Natural killer cell treated with Interleukin-12 subunit alpha and Interleukin-12 subunit beta and Interleukin-15 and Interleukin-18, amount 100 ng/mL, for 72 hours (primary cell): ENCODE measurements around the gene DLGAP3. TPM values are rescaled to one million over a fixed set of nuclear protein-coding genes. Genes with fewer than 3 reads are reported as not detected.

Source experiments
- ATAC-seq, 2 donors: fragments of 150-1000 bp; cut with Tn5 transposase in 1 of 2; sonication (Bioruptor Pico), chemical (Tn5 transposase) in 1 of 2; 2 replicates each; pipeline ENCODE4 v1.10.0; 2021
- DNase-seq: peaks from one replicate; pipeline ENCODE4 v3.0.0; 2022; ENCODE audit warnings: low spot score
- H3K27ac Mint-ChIP-seq, 2 donors: 1 replicate in 1 of 2; 2 replicates in 1 of 2; pipeline ENCODE4 v1.8.0; 2022; ENCODE audit warnings: mixed read lengths in 2 of 2, mild to moderate bottlenecking in 1 of 2, moderate library complexity in 1 of 2
- H3K27me3 Mint-ChIP-seq, 2 donors: 1 replicate in 1 of 2; 2 replicates in 1 of 2; pipeline ENCODE4 v1.8.0; 2022; ENCODE audit warnings: mixed read lengths in 2 of 2
- H3K36me3 Mint-ChIP-seq: one replicate; pipeline ENCODE4 v1.8.0; 2022; ENCODE audit warnings: mixed read lengths
- H3K4me1 Mint-ChIP-seq, 2 donors: 1 replicate in 1 of 2; 2 replicates in 1 of 2; pipeline ENCODE4 v1.8.0; 2022; ENCODE audit warnings: low read depth in 2 of 2, mixed read lengths in 2 of 2, mild to moderate bottlenecking in 1 of 2
- H3K4me3 Mint-ChIP-seq: one replicate; pipeline ENCODE4 v1.8.0; 2022; ENCODE audit warnings: mixed read lengths
- H3K9me3 Mint-ChIP-seq: 2 replicates; pipeline ENCODE4 v1.8.0; 2022; ENCODE audit warnings: mixed read lengths
- total RNA-seq, 2 donors: library from RNA; stranded (reverse); gene quantifications; one replicate each; pipeline ENCODE4 v1.2.3, GENCODE V29; 2022

DLGAP3 gene
- total RNA-seq, 2 donors from 2014 or later: 0.71 to 0.73 TPM

GRCh38 chr1:34864759-34865158, 64.7 kb downstream of the DLGAP3 start:
- DNase-seq (no peak), ATAC-seq (no peak)
- Mint-ChIP-seq H3K27ac (peak overlapping the region; percentile 61 to 70), H3K4me3 (peak overlapping the region; percentile 21), H3K9me3 (no peaks in the 10 kb centered on the region), H3K27me3 (peaks cover 0 to 2% of the 10 kb centered on the region in 2 donors), H3K36me3 (no peaks in the 10 kb centered on the region), H3K4me1 (peaks cover 32 to 36% of the 10 kb centered on the region in 2 donors)

- peak overlapping the region; percentile 57 for H3K4me3 Mint-ChIP-seq
- no peaks in the 10 kb centered on the region for H3K9me3 Mint-ChIP-seq
- DNase-seq (no peak), ATAC-seq (no peak)
- H3K4me1 Mint-ChIP-seq: peaks cover 42 to 43% of the 10 kb centered on the region in 2 donors
- peaks cover 0 to 2% of the 10 kb centered on the region in 2 donors for H3K27me3 Mint-ChIP-seq
- peak overlapping the region; percentile 61 to 70 for H3K27ac Mint-ChIP-seq
- H3K36me3 Mint-ChIP-seq: peaks cover 6% of the 10 kb centered on the region
Observed at GRCh38 chr1:34863501-34863900, 65.9 kb downstream of the DLGAP3 start.

GRCh38 chr1:34859446-34860200, 69.8 kb downstream of the DLGAP3 start, which contains the start of gene SMIM12:
SMIM12 (minus strand) TSS chr1:34859749; CDS start chr1:34855977, 3,772 bp downstream.
- Mint-ChIP-seq H3K4me3 (peak within 1 kb of the TSS; percentile 100), H3K4me1 (peaks cover 44 to 52% of the 10 kb centered on the region in 2 donors), H3K36me3 (peaks cover 6% of the 10 kb centered on the region), H3K27ac (peak within 1 kb of the TSS; percentile 93 to 94), H3K27me3 (no peaks in the 10 kb centered on the region), H3K9me3 (no peaks in the 10 kb centered on the region)
- ATAC-seq (peak; percentile 100), DNase-seq (peak; percentile 95)

GRCh38 chr1:34858901-34859445, 70.5 kb downstream of the DLGAP3 start:
- Mint-ChIP-seq H3K27ac (peak overlapping the region; percentile 93 to 94), H3K4me1 (peaks cover 39 to 46% of the 10 kb centered on the region in 2 donors)

GRCh38 chr1:34856697-34857096, 72.8 kb downstream of the DLGAP3 start:
- no peak overlapping the region for H3K27ac Mint-ChIP-seq
- no peak overlapping the region for H3K4me3 Mint-ChIP-seq
- DNase-seq: no peak
- H3K9me3 Mint-ChIP-seq: no peaks in the 10 kb centered on the region
- peaks cover 36 to 43% of the 10 kb centered on the region in 2 donors for H3K4me1 Mint-ChIP-seq
- ATAC-seq: no peak
- H3K27me3 Mint-ChIP-seq: no peaks in the 10 kb centered on the region
- peaks cover 6% of the 10 kb centered on the region for H3K36me3 Mint-ChIP-seq

More at GRCh38 chr1:34858901-34859445, 70.5 kb downstream of the DLGAP3 start:
- DNase-seq (no peak), ATAC-seq (peak in 1 of 2 donors; percentile 17)
- H3K27me3 Mint-ChIP-seq: no peaks in the 10 kb centered on the region
- no peaks in the 10 kb centered on the region for H3K9me3 Mint-ChIP-seq
- peak overlapping the region; percentile 100 for H3K4me3 Mint-ChIP-seq
- peaks cover 6% of the 10 kb centered on the region for H3K36me3 Mint-ChIP-seq

GRCh38 chr1:34852677-34853217, 76.7 kb downstream of the DLGAP3 start:
- peaks cover 17 to 29% of the 10 kb centered on the region in 2 donors for H3K4me1 Mint-ChIP-seq
- peaks cover 12% of the 10 kb centered on the region for H3K36me3 Mint-ChIP-seq
- peak; percentile 100 for ATAC-seq
- DNase-seq: peak; percentile 90
- H3K27me3 Mint-ChIP-seq: no peaks in the 10 kb centered on the region
- no peak overlapping the region for H3K4me3 Mint-ChIP-seq
- peak overlapping the region; percentile 29 to 81 for H3K27ac Mint-ChIP-seq
- H3K9me3 Mint-ChIP-seq: no peaks in the 10 kb centered on the region

- Mint-ChIP-seq H3K36me3 (peaks cover 12% of the 10 kb centered on the region), H3K9me3 (no peaks in the 10 kb centered on the region), H3K27me3 (no peaks in the 10 kb centered on the region), H3K4me3 (no peak overlapping the region), H3K27ac (no peak overlapping the region), H3K4me1 (peaks cover 11 to 25% of the 10 kb centered on the region in 2 donors)
- DNase-seq (no peak), ATAC-seq (no peak)
Observed at GRCh38 chr1:34851431-34852105, 77.9 kb downstream of the DLGAP3 start.

- DNase-seq: no peak
- peak overlapping the region in 1 of 2 donors; percentile 13 for H3K27ac Mint-ChIP-seq
- no peak overlapping the region for H3K4me3 Mint-ChIP-seq
- no peaks in the 10 kb centered on the region for H3K27me3 Mint-ChIP-seq
- no peak for ATAC-seq
- peaks cover 11 to 22% of the 10 kb centered on the region in 2 donors for H3K4me1 Mint-ChIP-seq
- no peaks in the 10 kb centered on the region for H3K9me3 Mint-ChIP-seq
- peaks cover 12% of the 10 kb centered on the region for H3K36me3 Mint-ChIP-seq
Observed at GRCh38 chr1:34850382-34850781, 79.1 kb downstream of the DLGAP3 start.

GRCh38 chr1:34847094-34847493, 82.4 kb downstream of the DLGAP3 start:
- Mint-ChIP-seq H3K4me1 (peaks cover 18 to 34% of the 10 kb centered on the region in 2 donors), H3K36me3 (peaks cover 12% of the 10 kb centered on the region), H3K4me3 (no peak overlapping the region), H3K27me3 (no peaks in the 10 kb centered on the region), H3K9me3 (no peaks in the 10 kb centered on the region), H3K27ac (peak overlapping the region in 1 of 2 donors; percentile 50)
- ATAC-seq (no peak), DNase-seq (no peak)

GRCh38 chr1:34846265-34846664, 83.2 kb downstream of the DLGAP3 start:
- H3K9me3 Mint-ChIP-seq: no peaks in the 10 kb centered on the region
- H3K4me1 Mint-ChIP-seq: peaks cover 19 to 35% of the 10 kb centered on the region in 2 donors

GRCh38 chr1:34845131-34845901, 84.1 kb downstream of the DLGAP3 start:
- peaks cover 12% of the 10 kb centered on the region for H3K36me3 Mint-ChIP-seq
- no peak overlapping the region for H3K4me3 Mint-ChIP-seq
- DNase-seq: no peak
- peaks cover 19 to 32% of the 10 kb centered on the region in 2 donors for H3K4me1 Mint-ChIP-seq
- H3K9me3 Mint-ChIP-seq: no peaks in the 10 kb centered on the region
- no peak overlapping the region for H3K27ac Mint-ChIP-seq
- no peaks in the 10 kb centered on the region for H3K27me3 Mint-ChIP-seq
- ATAC-seq: no peak

More at GRCh38 chr1:34846265-34846664, 83.2 kb downstream of the DLGAP3 start:
- DNase-seq (no peak), ATAC-seq (no peak)
- Mint-ChIP-seq H3K27ac (no peak overlapping the region), H3K27me3 (no peaks in the 10 kb centered on the region), H3K36me3 (peaks cover 12% of the 10 kb centered on the region), H3K4me3 (no peak overlapping the region)

- ATAC-seq (no peak), DNase-seq (no peak)
- Mint-ChIP-seq H3K4me3 (no peak overlapping the region), H3K27ac (peak overlapping the region; percentile 84 to 91), H3K4me1 (peaks cover 19 to 29% of the 10 kb centered on the region in 2 donors), H3K36me3 (peaks cover 9% of the 10 kb centered on the region), H3K27me3 (no peaks in the 10 kb centered on the region), H3K9me3 (no peaks in the 10 kb centered on the region)
Observed at GRCh38 chr1:34844252-34844634, 85.2 kb downstream of the DLGAP3 start.
